NCI-H2171 treated with DMSO at 0.1 percent for 48 hours (cell line): ENCODE measurements around the gene AIP.
A peak's percentile ranks its signal among the peaks of the same experiment; 100 is the strongest.
"Not testable (repeated sequence)": the region's sequence is repeated elsewhere in the genome, so short reads cannot be mapped to it uniquely, and the experiment has no call there.

Experiments
- DNase-seq: peaks from one replicate; lab custom pipeline; 2025; lab: John Stamatoyannopoulos, UW

The AIP gene

DNA sequence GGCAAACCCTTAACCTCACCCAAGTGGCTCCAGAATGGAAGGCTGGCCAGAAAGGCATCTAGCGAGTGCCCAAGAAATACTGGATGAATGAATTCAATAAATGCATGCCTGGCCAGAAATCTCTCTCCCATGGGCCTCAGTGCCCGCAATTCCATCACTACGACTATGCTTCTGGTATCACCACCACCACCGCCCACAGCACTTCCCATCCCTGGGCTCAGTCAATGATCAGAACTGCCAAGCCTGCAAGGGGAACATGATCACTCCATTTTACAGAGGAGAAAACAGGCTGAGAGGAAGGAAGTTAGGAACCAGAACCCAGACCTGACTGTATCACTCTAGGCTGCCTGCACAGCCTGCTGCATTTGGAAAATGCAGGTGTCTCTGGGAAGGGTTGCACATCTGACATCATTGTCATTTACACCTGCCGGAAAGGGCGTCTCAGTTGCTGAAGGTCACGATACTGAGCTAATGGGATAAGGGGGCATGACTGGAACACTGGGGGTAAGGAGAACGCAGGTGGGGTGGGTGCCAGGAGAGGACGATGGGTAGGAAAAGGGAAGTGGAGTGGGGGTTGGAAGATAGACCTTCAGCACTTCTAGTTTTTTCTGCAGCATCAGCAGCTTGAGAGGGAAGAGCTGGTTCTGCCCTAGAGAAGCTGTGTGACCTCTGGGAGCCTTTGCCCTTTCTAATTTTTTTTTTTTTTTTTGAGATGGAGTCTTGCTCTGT, 33.5 kb upstream of the AIP start:
- DNase-seq: no peak

- DNase-seq: no peak
These were observed 31.8 kb upstream of the AIP start for GRCh38 chr11:67450796-67451657.

- DNase-seq: no peak
These were observed 31.2 kb upstream of the AIP start for GRCh38 chr11:67451658-67451976.

DNA sequence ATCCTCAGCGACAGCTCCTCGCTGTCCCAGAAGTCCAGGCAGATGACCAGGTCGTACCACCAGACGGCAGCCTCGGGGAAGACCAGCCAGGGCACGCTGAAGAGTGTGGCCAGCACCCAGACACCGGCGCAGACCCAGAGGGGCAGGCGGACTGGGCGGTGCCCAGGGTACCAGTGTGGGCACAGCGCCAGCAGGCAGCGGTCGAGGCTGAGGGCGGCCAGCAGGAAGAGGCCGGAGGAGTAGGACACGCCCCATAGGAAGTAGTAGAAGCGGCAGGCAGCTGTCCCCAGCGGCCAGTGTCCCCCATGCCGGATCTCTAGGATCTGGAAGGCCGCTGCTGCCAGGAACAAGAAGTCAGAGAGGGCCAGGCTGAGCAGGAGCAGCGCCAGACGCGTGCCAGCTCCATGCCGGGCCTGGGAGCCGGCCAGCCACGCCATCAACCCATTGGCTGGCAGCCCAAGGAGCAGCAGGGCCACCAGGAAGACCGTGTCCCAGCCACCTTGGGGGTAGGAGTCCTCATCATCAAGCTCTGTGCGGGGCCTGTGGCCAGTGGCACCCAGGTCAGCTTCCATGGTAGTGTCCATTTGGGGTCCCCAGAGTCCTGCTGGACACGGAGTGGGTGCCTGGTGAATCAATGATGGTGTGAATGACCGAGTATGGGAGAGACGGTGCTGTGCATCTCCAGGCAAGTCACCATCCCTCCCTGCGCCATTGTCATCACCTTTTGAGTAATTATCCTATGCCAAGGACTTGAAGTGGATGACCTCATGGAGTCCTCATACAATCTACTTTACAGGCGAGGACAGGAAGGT, 30.5 kb upstream of the AIP start, which contains the start of gene GPR152:
TSS of gene GPR152 (minus strand) at position 589 of the 812 bp plus-strand sequence. CDS start at position 584, 5 bp downstream.
- no peak for DNase-seq

GRCh38 chr11:67453816-67454732, 28.8 kb upstream of the AIP start:
- DNase-seq: no peak

DNA sequence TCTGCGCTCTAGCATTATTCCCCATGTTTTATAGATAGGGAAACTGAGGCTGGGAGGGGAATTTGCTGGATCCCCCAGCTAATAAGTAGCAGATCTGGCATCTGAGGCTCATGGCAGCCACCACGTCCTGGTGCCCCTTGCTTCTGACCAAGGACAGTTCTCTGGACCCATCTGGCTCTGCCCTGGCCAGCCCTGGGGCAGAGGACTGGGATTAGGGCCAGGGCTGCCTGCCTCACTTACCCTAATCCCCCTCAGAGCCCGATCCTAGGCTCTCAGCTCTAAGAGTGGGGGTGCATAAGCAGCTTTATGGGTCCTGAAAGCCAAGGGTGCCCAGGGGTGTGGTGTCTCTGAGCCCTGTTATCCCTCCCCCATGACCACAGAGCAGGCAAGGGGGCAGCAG, 27.8 kb upstream of the AIP start, which contains the start of gene CABP4:
TSS of gene CABP4 (plus strand) at position 301 of the 400 bp plus-strand sequence. CDS start at position 371, 70 bp downstream.
- no peak for DNase-seq

DNA sequence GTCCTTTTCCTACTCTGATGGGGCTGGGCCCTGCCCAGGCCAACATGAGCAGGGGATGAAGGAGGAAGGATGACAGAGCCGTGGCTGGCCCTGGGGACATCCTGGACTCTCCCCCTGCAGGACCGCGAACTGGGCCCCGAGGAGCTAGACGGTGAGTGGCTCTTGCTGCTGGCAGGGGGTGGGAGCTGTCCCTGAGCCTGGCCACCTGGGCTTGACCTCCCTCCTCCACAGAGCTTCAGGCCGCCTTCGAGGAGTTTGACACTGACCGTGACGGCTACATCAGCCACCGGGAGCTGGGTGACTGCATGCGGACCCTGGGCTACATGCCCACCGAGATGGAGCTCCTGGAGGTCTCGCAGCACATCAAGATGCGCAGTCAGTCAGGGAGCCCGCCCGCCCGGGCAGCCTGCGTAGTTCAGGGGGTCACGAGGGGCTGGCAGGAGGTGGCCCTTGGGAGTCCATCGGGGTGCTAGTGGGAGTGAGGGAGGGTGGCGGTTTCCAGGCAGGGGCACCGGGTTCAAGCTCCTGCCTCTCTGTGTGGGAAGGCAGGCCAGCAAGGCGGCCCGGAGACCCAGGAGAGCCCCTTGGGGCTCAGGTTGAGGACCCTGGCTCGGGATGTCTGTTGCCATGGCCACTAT, 26.6 kb upstream of the AIP start:
- DNase-seq: no peak

- no peak for DNase-seq
These were observed 25.4 kb upstream of the AIP start for GRCh38 chr11:67457453-67457852.

- no peak for DNase-seq
These were observed 24.6 kb upstream of the AIP start for GRCh38 chr11:67458266-67458665.

GRCh38 chr11:67463186-67463585, 19.6 kb upstream of the AIP start:
- no peak for DNase-seq

DNA sequence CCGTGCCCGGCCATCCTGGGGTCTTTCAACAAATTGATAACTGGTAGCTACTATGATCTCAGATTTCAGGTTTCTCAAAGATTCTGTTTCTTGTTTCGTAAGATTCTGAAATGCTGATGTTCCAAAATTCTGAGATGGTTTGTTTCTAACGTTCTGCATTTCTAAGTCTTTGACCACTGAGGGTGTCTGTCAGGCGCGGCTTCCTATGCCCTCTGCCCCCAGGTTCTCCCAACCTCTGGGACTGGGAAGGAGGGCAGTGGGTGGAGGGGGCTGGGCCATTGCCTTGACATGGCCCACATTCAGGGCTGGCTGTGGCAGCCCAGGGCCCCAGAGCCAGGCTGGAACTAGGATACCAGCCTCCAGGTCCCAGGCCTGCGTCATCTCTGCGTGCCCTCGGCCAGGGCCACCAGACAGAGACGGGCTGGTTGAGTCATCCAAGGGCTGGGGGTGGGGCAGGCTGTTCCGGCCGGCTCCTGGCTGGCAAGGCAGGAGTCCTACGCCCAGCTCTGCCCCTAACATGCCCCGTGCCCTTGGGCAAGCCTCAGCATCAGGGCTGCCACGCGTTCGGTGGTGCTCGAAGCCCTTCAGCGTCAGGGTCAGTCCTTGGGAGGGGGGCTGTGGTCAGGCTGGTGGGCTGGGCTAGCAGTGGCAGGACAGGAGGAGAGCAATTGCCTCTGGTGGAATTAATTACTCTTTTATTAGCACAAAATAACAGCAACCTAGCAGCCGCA, 19.0 kb upstream of the AIP start:
- no peak for DNase-seq

GRCh38 chr11:67464411-67465188, 18.2 kb upstream of the AIP start:
- peak; percentile 93 for DNase-seq

GRCh38 chr11:67465189-67465510, 17.7 kb upstream of the AIP start:
- DNase-seq: peak; percentile 31

DNA sequence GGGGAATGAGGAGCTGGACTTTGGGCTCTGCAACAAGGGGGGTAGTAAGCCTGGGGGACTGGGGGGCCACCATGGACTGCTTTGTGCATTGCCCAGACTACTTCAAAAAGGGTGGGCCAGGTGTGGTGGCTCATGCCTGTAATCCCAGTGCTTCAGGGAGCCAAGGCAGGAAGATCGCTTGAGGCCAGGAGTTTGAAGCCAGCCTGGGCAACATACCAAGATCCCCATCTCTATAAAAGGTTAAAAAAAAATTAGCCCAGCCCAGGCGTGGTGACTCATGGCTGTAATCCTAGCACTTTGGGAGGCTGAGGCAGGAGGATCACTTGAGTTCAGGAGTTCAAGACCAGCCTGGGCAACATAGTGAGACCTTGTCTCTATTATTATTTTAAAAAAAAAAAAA, 17.3 kb upstream of the AIP start:
- DNase-seq: not testable (repeated sequence)

DNA sequence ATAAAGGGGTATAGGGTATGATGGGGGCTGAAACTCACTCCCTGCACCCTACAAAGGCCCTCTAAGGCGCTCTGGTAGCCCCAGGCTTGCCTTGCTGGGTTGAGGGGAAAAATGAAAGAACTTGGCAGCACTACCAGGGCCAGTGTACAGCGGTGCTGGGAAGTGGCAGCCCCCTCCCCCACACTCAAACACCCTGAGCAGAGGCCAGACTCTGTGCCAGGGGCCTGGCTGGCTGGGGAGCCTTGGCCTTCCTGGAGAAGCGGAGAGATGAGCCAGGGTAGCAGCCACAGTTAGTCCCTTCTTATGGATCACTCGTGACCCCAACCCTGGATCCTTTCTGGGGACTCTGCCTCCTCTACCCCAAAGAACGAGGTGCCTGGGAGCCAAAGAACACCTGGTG, 16.5 kb upstream of the AIP start:
- no peak for DNase-seq

DNA sequence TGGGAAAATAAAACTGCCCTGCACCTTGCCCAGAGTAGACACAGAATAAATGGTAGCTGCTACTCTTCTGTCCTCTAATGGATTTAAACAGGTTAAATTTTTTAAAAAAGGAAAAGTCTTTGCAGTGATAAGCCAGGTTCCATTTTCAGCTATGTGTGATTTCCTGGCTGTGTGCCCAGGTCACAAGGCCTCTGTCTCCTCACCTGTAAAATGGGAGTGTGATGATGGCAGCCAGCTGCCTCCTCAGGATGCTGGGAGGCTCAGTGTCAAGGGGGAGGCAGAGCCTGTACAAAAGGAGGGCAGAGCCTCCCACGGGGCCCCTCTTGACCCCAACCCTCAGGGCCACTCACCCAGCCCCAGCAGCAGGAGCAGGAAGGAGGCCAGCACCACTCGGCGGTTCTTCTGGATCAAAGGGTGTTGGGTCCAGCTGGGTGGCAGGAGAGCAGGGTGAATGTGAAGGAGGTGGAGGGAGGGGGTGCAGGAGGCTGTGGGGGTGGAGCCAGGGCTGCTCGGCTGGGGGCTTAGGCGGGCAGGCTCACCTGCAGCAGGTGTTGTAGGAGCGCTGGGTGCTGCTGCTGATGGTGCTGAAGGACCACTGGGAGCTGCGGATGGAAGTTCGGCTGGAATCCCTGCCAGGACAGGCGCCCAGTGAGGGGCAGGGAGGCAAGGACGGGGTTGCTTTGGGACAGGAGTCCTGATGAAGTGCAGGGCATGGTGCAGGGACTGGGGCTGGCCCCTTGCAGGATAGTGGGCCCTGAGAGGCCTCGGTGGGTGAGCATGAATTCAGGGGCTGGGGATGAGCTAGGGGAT, 15.7 kb upstream of the AIP start:
- no peak for DNase-seq

- peak; percentile 75 for DNase-seq
These were observed 14.8 kb upstream of the AIP start for GRCh38 chr11:67468056-67468455.

DNA sequence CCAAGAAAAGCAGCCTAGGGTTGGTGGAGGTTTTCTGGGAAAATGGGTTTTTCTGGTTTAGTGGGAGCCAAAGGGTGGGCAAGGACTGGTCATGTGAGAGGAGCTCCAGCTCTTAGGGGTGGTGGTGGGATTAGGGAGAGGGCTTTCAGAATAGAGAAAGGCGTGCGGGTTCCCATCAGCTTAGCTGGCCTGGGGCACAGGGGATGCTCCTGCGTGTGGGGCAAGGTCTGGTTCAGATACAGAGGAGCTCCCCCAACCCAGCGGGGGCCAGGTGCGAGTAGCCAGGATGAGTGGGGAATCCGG, 14.4 kb upstream of the AIP start:
- peak; percentile 42 for DNase-seq
